B cell (primary cell): ENCODE results near the gene MMP15. TPM values are rescaled to one million over a fixed set of nuclear protein-coding genes. Genes with fewer than 3 reads are reported as not detected.
"Not testable (repeated sequence)": the region's sequence is repeated elsewhere in the genome, so short reads cannot be mapped to it uniquely, and the experiment has no call there.

Experiments
- ATAC-seq: fragments of 200-7000 bp; cut with Tn5 transposase; one replicate; pipeline ENCODE4 v1.10.0; 2021; ENCODE audit warnings: low read depth, mild to moderate bottlenecking, moderate number of reproducible peaks, moderate library complexity
- CTCF ChIA-PET: fragments of 350-600 bp; sonication (Branson Sonifier 250); formaldehyde crosslinking; loops from one replicate; lab custom pipeline; 2021; ENCODE audit warnings: antibody characterized with exemption, inconsistent platforms; lab: Charles Lee
- POLR2A ChIA-PET: fragments of 350-600 bp; sonication (Branson Sonifier 250); formaldehyde crosslinking; loops from one replicate; lab custom pipeline; 2021; ENCODE audit warnings: antibody characterized with exemption; lab: Charles Lee
- DNase-seq: peaks from one replicate; pipeline ENCODE4 v3.0.0; 2013
- H2AFZ ChIP-seq: 2 replicates; pipeline ENCODE4 v1.6.1; 2012; ENCODE audit warnings: mild to moderate bottlenecking, low read depth, low read length; ENCODE audit not compliant: insufficient read depth, poor library complexity, severe bottlenecking
- H3K27ac ChIP-seq, 2 donors: 1 replicate in 1 of 2; 2 replicates in 1 of 2; pipeline ENCODE4 v1.5.1; 2012 to 2013; ENCODE audit warnings: low read length in 2 of 2, mild to moderate bottlenecking in 2 of 2, moderate library complexity in 1 of 2
- H3K27me3 ChIP-seq, 4 experiments: fragments of 200-600 bp in 1 of 4; sonication (generic) in 1 of 4; replicated peaks in 1 of 4; 1 replicate in 2 of 4; 2 replicates in 2 of 4; pipeline versions ENCODE4 v1.6.1 to v1.7.0; 2013 to 2016; ENCODE audit warnings: low read length in 3 of 4, mild to moderate bottlenecking in 2 of 4, mixed read lengths in 1 of 4, moderate library complexity in 1 of 4; ENCODE audit not compliant: insufficient read depth in 4 of 4, control insufficient read depth in 3 of 4; ENCODE audit errors: control extremely low read depth in 1 of 4
- H3K36me3 ChIP-seq, 2 experiments: replicated peaks in 1 of 2; 1 replicate in 1 of 2; 2 replicates in 1 of 2; pipeline versions ENCODE4 v1.6.1 to v1.7.1; 2013; ENCODE audit warnings: low read length in 1 of 2; ENCODE audit not compliant: insufficient read depth in 2 of 2, control insufficient read depth in 1 of 2; ENCODE audit errors: control extremely low read depth in 1 of 2, extremely low read depth in 1 of 2
- H3K4me1 ChIP-seq, 2 donors: fragments of 200-600 bp in 1 of 2; sonication (generic) in 1 of 2; 1 replicate in 1 of 2; 2 replicates in 1 of 2; pipeline versions ENCODE4 v1.5.1 to v1.6.1; 2013 to 2017; ENCODE audit warnings: low read length in 2 of 2; ENCODE audit not compliant: control insufficient read depth in 2 of 2, insufficient read depth in 2 of 2
- H3K4me2 ChIP-seq: replicated peaks from 2 replicates; pipeline ENCODE3; 2012; ENCODE audit warnings: mild to moderate bottlenecking, low read depth, low read length; ENCODE audit not compliant: poor library complexity, severe bottlenecking
- H3K4me3 ChIP-seq, 5 experiments: fragments of 200-600 bp in 1 of 5; sonication (generic) in 1 of 5; 1 replicate in 3 of 5; 2 replicates in 2 of 5; pipeline versions ENCODE4 v1.5.1 to v1.7.0; 2011 to 2016; ENCODE audit warnings: low read length in 4 of 5, mild to moderate bottlenecking in 4 of 5, low read depth in 2 of 5, control low read depth in 1 of 5, moderate library complexity in 1 of 5; ENCODE audit not compliant: insufficient read depth in 1 of 5; ENCODE audit errors: control extremely low read depth in 1 of 5, extremely low read depth in 1 of 5
- H3K79me2 ChIP-seq: fragments of 200-600 bp; sonication (generic); one replicate; pipeline ENCODE4 v1.6.0; 2016; ENCODE audit warnings: low read length; ENCODE audit not compliant: control insufficient read depth, insufficient read depth
- H3K9ac ChIP-seq: fragments of 200-600 bp; sonication (generic); 2 replicates; pipeline ENCODE4 v1.6.1; 2017; ENCODE audit warnings: mild to moderate bottlenecking, low read length, moderate library complexity
- H3K9me3 ChIP-seq, 3 donors: one replicate each; pipeline versions ENCODE4 v1.6.1 to v1.7.1; 2013; ENCODE audit warnings: low read length in 2 of 3; ENCODE audit not compliant: control insufficient read depth in 2 of 3, insufficient read depth in 1 of 3; ENCODE audit errors: control extremely low read depth in 1 of 3
- H4K20me1 ChIP-seq: 2 replicates; pipeline ENCODE4 v1.6.0; 2012; ENCODE audit warnings: mild to moderate bottlenecking, low read length; ENCODE audit not compliant: insufficient read depth, control insufficient read depth, poor library complexity, severe bottlenecking
- H3K27ac Mint-ChIP-seq: one replicate; pipeline ENCODE4 v1.8.0; 2021; ENCODE audit warnings: mixed read lengths
- H3K27me3 Mint-ChIP-seq: one replicate; pipeline ENCODE4 v1.8.0; 2021; ENCODE audit warnings: mixed read lengths
- H3K4me1 Mint-ChIP-seq: one replicate; pipeline ENCODE4 v1.8.0; 2021; ENCODE audit warnings: mixed read lengths
- H3K4me3 Mint-ChIP-seq: one replicate; pipeline ENCODE4 v1.8.0; 2021; ENCODE audit warnings: mixed read lengths
- H3K9me3 Mint-ChIP-seq: one replicate; pipeline ENCODE4 v1.8.0; 2022; ENCODE audit warnings: mixed read lengths; ENCODE audit not compliant: insufficient read depth
- CTCF ChIP-seq: fragments of 200-600 bp; IDR thresholded peaks from one replicate; pipeline ENCODE4 v1.8.0; 2022; ENCODE audit warnings: antibody characterized with exemption, mild to moderate bottlenecking
- EZH2 ChIP-seq: IDR thresholded peaks from 2 replicates; pipeline ENCODE4 v1.6.1; 2012; ENCODE audit warnings: borderline replicate concordance, low read depth, mild to moderate bottlenecking, moderate library complexity, low read length; ENCODE audit not compliant: insufficient read depth, poor library complexity, severe bottlenecking
- WGBS: methylation state at CpG from one replicate; pipeline ENCODE4 v1.1.5; 2013; ENCODE audit warnings: missing lambda C conversion rate; ENCODE audit not compliant: insufficient coverage; 5-methylcytosine and 5-hydroxymethylcytosine counted together
- intact Hi-C: fragments of 100-400 bp; cut with micrococcal nuclease; formaldehyde crosslinking; loops from one replicate; pipeline ENCODE4 v1.10.0; 2022
- polyA plus RNA-seq: library from polyadenylated mRNA; depleted of rRNA; stranded (reverse); fragments of >200 nt; gene quantifications from 2 replicates; pipeline ENCODE4 v1.2.3, GENCODE V29; 2012
- total RNA-seq, 2 donors: library from RNA; stranded (reverse); fragments of 120-200 nt in 1 of 2; gene quantifications; 1 replicate in 1 of 2; 2 replicates in 1 of 2; pipeline versions ENCODE4 v1.2.3 to v1.2.4, GENCODE V29; 2013 to 2022

MMP15 gene
- total and polyA plus RNA-seq, 2 donors (not counting 1 experiment from before 2014, with no cell fraction given) = not detected

DNA sequence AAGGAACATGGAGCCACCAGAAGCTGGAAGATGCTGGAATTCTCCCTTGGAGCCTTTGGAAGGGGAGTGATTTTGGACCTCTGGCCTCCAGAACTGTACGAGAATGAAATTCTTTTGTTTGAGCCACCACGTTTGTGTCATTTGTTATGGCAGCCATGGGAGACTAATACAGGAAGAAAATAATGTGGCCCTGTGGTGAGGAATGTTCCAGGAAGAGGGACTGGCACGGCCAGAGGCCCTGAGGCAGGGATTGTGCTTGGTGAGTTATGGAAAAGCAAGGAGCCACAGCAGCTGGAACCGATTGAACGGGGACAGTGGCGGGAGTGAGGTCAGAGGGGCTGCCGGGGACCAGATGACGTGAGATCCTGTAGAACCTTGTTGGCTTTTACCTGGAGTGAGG, 52.2 kb downstream of the MMP15 start:
- ATAC-seq (no peak), DNase-seq (no peak)
- Histone ChIP-seq H2AFZ (no peak overlapping the region), H3K4me3 (no peak overlapping the region), H3K4me1 (no peaks in the 10 kb centered on the region), H3K36me3 (no peaks in the 10 kb centered on the region), H3K9me3 (peaks cover 0 to 7% (median 3%) of the 10 kb centered on the region in 3 donors), H4K20me1 (no peaks in the 10 kb centered on the region), H3K4me2 (no peak overlapping the region), H3K27me3 (no peaks in the 10 kb centered on the region), H3K9ac (no peak overlapping the region), H3K79me2 (no peaks in the 10 kb centered on the region), H3K27ac (no peak overlapping the region)
- Mint-ChIP-seq H3K4me1 (no peaks in the 10 kb centered on the region), H3K4me3 (no peak overlapping the region), H3K27me3 (peaks cover 8% of the 10 kb centered on the region), H3K27ac (no peak overlapping the region), H3K9me3 (peaks cover 4% of the 10 kb centered on the region)
- intact Hi-C loops = no loop called here
- ChIA-PET CTCF (no interaction called here), POLR2A (no interaction called here)
- TF ChIP-seq EZH2 = no peak
- TF ChIP-seq CTCF = no peak
- WGBS = 93% methylated on average over 8 of the region's 8 CpGs

DNA sequence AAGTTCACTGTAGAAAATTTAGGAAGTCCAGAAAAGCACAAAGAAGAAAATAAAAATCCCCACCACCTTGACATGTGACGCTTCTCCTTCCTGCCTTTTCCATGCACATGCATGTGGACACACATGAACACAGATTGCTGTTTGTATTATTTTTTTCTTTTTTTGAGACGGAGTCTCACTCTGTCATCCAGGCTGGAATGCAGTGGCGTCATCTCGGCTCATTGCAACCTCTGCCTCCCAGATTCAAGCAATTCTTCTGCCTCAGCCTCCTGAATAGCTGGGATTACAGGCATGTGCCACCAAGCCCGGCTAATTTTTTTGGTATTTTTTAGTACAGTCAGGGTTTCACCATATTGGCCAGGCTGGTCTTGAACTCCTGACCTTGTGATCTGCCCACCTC, 55.1 kb downstream of the MMP15 start:
- H4K20me1 ChIP-seq, H3K9me3 ChIP-seq, H3K27me3 Mint-ChIP-seq, intact Hi-C loops, H3K27ac Mint-ChIP-seq, H3K36me3 ChIP-seq, H3K4me1 Mint-ChIP-seq, H3K27me3 ChIP-seq, H3K79me2 ChIP-seq, H3K9me3 Mint-ChIP-seq, H3K27ac ChIP-seq, DNase-seq, ATAC-seq, H3K9ac ChIP-seq, H3K4me2 ChIP-seq, POLR2A ChIA-PET, H3K4me1 ChIP-seq, H3K4me3 Mint-ChIP-seq, H2AFZ ChIP-seq, H3K4me3 ChIP-seq: not testable (repeated sequence)
- CTCF ChIA-PET = interaction anchor here (0.7 kb wide), 1 partner anchor 19 kb away, joined by 3 read pairs; no protein-coding TSS in a partner anchor
- WGBS = 100% methylated on average over 3 of the region's 5 CpGs
